Ishikawa (cell line): ENCODE results near the gene FLVCR2.

Experiments
- CEBPB ChIP-seq: IDR thresholded peaks from 2 replicates; pipeline ENCODE4 v1.6.1; 2012
- CREB1 ChIP-seq: IDR thresholded peaks from 2 replicates; pipeline ENCODE4 v1.6.1; 2012; ENCODE audit warnings: low read depth
- EGR1 ChIP-seq: IDR thresholded peaks from 2 replicates; pipeline ENCODE4 v1.6.1; 2012
- EP300 ChIP-seq: IDR thresholded peaks from 2 replicates; pipeline ENCODE4 v1.6.1; 2012; ENCODE audit warnings: borderline replicate concordance
- FOXM1 ChIP-seq: IDR thresholded peaks from 2 replicates; pipeline ENCODE4 v1.6.1; 2012; ENCODE audit warnings: low read depth, borderline replicate concordance
- MAX ChIP-seq: IDR thresholded peaks from 2 replicates; pipeline ENCODE4 v1.6.1; 2012
- NFIC ChIP-seq: IDR thresholded peaks from 2 replicates; pipeline ENCODE4 v1.6.1; 2012
- RAD21 ChIP-seq: IDR thresholded peaks from 2 replicates; pipeline ENCODE4 v1.6.1; 2012; ENCODE audit warnings: low read depth
- TAF1 ChIP-seq: IDR thresholded peaks from 2 replicates; pipeline ENCODE4 v1.6.1; 2012; ENCODE audit warnings: low read depth, mild to moderate bottlenecking
- TCF12 ChIP-seq: IDR thresholded peaks from 2 replicates; pipeline ENCODE4 v1.6.1; 2012; ENCODE audit warnings: low read depth
- TEAD4 ChIP-seq: IDR thresholded peaks from 2 replicates; pipeline ENCODE4 v1.6.1; 2012
- YY1 ChIP-seq: IDR thresholded peaks from 2 replicates; pipeline ENCODE4 v1.6.1; 2012; ENCODE audit warnings: low read depth
- ZBTB7A ChIP-seq: IDR thresholded peaks from 2 replicates; pipeline ENCODE4 v1.6.1; 2012; ENCODE audit warnings: low read depth
- TF ChIP-seq, protein P1 (sequence below): IDR thresholded peaks from 2 replicates; pipeline ENCODE4 v1.6.1; 2012; ENCODE audit warnings: low read depth, mild to moderate bottlenecking
- TF ChIP-seq, protein P2 (sequence below): IDR thresholded peaks from 2 replicates; pipeline ENCODE4 v1.6.1; 2012

Gene FLVCR2

DNA sequence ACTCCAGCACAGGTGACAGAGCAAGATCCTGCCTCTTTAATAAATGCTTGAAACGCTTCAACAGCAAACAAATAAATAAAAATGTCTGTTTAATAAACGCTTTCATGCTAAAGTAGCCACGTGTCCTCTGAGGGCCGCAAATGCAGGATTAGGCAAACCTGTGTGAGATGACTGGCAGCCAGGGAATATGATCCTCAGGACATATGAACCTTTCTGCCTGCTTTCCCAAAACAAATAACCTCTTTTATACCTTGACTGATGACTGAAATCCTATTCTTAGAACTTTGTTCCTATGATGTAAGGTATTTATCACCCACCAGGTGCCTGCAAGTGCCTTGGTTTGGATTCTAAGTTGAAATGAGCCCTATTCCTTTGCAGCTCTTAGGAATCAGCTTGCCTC lies 14.5 kb upstream of the FLVCR2 start:
- TF ChIP-seq TAF1, result no peak

- TF ChIP-seq MAX (no peak), TAF1 (no peak), FOXM1 (no peak), YY1 (no peak), TEAD4 (no peak), NFIC (no peak), EP300 (no peak), ZBTB7A (no peak), RAD21 (no peak), EGR1 (no peak), TCF12 (no peak), CREB1 (no peak), CEBPB (no peak)
- TF ChIP-seq, protein P1, sequence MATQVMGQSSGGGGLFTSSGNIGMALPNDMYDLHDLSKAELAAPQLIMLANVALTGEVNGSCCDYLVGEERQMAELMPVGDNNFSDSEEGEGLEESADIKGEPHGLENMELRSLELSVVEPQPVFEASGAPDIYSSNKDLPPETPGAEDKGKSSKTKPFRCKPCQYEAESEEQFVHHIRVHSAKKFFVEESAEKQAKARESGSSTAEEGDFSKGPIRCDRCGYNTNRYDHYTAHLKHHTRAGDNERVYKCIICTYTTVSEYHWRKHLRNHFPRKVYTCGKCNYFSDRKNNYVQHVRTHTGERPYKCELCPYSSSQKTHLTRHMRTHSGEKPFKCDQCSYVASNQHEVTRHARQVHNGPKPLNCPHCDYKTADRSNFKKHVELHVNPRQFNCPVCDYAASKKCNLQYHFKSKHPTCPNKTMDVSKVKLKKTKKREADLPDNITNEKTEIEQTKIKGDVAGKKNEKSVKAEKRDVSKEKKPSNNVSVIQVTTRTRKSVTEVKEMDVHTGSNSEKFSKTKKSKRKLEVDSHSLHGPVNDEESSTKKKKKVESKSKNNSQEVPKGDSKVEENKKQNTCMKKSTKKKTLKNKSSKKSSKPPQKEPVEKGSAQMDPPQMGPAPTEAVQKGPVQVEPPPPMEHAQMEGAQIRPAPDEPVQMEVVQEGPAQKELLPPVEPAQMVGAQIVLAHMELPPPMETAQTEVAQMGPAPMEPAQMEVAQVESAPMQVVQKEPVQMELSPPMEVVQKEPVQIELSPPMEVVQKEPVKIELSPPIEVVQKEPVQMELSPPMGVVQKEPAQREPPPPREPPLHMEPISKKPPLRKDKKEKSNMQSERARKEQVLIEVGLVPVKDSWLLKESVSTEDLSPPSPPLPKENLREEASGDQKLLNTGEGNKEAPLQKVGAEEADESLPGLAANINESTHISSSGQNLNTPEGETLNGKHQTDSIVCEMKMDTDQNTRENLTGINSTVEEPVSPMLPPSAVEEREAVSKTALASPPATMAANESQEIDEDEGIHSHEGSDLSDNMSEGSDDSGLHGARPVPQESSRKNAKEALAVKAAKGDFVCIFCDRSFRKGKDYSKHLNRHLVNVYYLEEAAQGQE, result no peak
- TF ChIP-seq, protein P2, sequence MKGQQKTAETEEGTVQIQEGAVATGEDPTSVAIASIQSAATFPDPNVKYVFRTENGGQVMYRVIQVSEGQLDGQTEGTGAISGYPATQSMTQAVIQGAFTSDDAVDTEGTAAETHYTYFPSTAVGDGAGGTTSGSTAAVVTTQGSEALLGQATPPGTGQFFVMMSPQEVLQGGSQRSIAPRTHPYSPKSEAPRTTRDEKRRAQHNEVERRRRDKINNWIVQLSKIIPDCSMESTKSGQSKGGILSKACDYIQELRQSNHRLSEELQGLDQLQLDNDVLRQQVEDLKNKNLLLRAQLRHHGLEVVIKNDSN, result no peak
Measured at GRCh38 chr14:75565056-75565455, 13.4 kb upstream of the FLVCR2 start.

GRCh38 chr14:75566321-75566720 lies 12.1 kb upstream of the FLVCR2 start:
- TF ChIP-seq TAF1 (no peak), NFIC (no peak), TEAD4 (no peak)

DNA sequence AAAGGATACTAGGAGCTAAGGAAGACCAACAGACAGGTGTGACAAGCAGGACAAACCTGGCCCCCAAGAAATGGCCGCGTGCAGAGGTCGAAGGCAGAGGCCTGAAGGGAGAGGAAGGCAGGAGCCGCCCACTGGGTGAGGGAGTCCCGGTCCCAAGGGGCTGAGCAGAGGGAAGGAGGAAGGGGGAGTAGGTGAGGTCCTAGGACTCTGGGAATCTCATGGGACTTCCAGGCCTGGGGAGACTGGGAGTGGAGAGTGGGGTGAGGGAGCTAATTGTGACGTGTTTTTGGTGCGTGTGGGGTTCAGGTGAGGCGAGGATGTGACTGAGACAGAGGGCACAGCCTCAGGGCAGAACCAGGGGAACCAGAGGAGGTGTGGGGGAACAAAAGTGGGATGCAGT lies 11.7 kb upstream of the FLVCR2 start:
- TF ChIP-seq EGR1 (no peak), ZBTB7A (no peak)

GRCh38 chr14:75568140-75568539 lies 10.3 kb upstream of the FLVCR2 start:
- TF ChIP-seq, protein P2, result no peak
- TF ChIP-seq TAF1 (no peak), EP300 (no peak), TEAD4 (no peak), ZBTB7A (no peak), MAX (no peak), EGR1 (no peak), CREB1 (no peak), NFIC (no peak), RAD21 (no peak), TCF12 (no peak), YY1 (no peak), FOXM1 (no peak), CEBPB (no peak)
- TF ChIP-seq, protein P1, result no peak

GRCh38 chr14:75568791-75569190 lies 9.6 kb upstream of the FLVCR2 start:
- TF ChIP-seq CREB1 (no peak), YY1 (no peak), ZBTB7A (no peak), TCF12 (no peak), EP300 (no peak), FOXM1 (no peak), MAX (no peak)
- TF ChIP-seq, protein P1, result no peak
